Epithelial cell of esophagus (primary cell): ENCODE data around the gene PROS1.

Experiments
- DNase-seq: peaks from one replicate; pipeline ENCODE4 v3.0.0; 2010; ENCODE audit warnings: low read depth
- H3K4me3 ChIP-seq: 2 replicates; pipeline ENCODE4 v1.5.1; 2011; ENCODE audit warnings: mild to moderate bottlenecking, low read length, control low read depth
- CTCF ChIP-seq: IDR thresholded peaks from 2 replicates; pipeline ENCODE4 v1.5.1; 2011; ENCODE audit warnings: low read depth, mild to moderate bottlenecking, low read length, control low read depth, inconsistent platforms; ENCODE audit not compliant: insufficient read depth; ENCODE audit errors: missing control alignments

PROS1 gene

GRCh38 chr3:94008253-94008652 is 34.6 kb upstream of the PROS1 start:
- DNase-seq, result no peak
- no peak overlapping the region for H3K4me3 ChIP-seq
- no peak for TF ChIP-seq CTCF

- peak; percentile 81 for TF ChIP-seq CTCF
- H3K4me3 ChIP-seq, result peak overlapping the region; percentile 20
- DNase-seq, result peak; percentile 63
These were observed 30.7 kb upstream of the PROS1 start for GRCh38 chr3:94004301-94004910.

- no peak overlapping the region for H3K4me3 ChIP-seq
These were observed 28.3 kb upstream of the PROS1 start for GRCh38 chr3:94001827-94002495.

GRCh38 chr3:94001191-94001590 is 27.5 kb upstream of the PROS1 start:
- H3K4me3 ChIP-seq, result no peak overlapping the region
- DNase-seq, result no peak
- no peak for TF ChIP-seq CTCF

More at GRCh38 chr3:94001827-94002495, 28.3 kb upstream of the PROS1 start:
- no peak for DNase-seq
- no peak for TF ChIP-seq CTCF

GRCh38 chr3:93994056-93994455 is 20.4 kb upstream of the PROS1 start:
- no peak for TF ChIP-seq CTCF
- DNase-seq, result peak; percentile 24
- H3K4me3 ChIP-seq, result no peak overlapping the region

GRCh38 chr3:93992207-93992606 is 18.5 kb upstream of the PROS1 start:
- no peak overlapping the region for H3K4me3 ChIP-seq
- no peak for DNase-seq
- TF ChIP-seq CTCF, result no peak

- H3K4me3 ChIP-seq, result no peak overlapping the region
- DNase-seq, result no peak
- no peak for TF ChIP-seq CTCF
These were observed 17.9 kb upstream of the PROS1 start for GRCh38 chr3:93991631-93992030.
